Transverse colon (tissue), 3 donors: Measurements from ENCODE around the gene PPFIA1.

Source experiments
- CTCF ChIP-seq, 5 experiments: fragments of 200-600 bp in 3 of 5; fragments of 450-650 bp in 2 of 5; sonication (generic) in 3 of 5; IDR thresholded peaks; 1 replicate in 2 of 5; 2 replicates in 3 of 5; pipeline ENCODE4 v1.5.1; 2016 to 2017; ENCODE audit warnings: antibody characterized with exemption in 5 of 5, inconsistent platforms in 3 of 5, mild to moderate bottlenecking in 2 of 5, moderate library complexity in 1 of 5
- POLR2A ChIP-seq: fragments of 450-650 bp; IDR thresholded peaks from one replicate; pipeline ENCODE4 v1.6.1; 2016; ENCODE audit warnings: antibody characterized with exemption, mild to moderate bottlenecking, moderate library complexity

- TF ChIP-seq CTCF (IDR thresholded peaks at IDR 0.05) (no peak), POLR2A (no peak)
Observed at GRCh38 chr11:70307176-70307575, 36.7 kb downstream of the PPFIA1 start.
